Neural cell (in vitro differentiated cells): ENCODE results near the gene SREK1. TPM values are rescaled to one million over a fixed set of nuclear protein-coding genes. Genes with fewer than 3 reads are reported as not detected.

Source experiments
- H2AFZ ChIP-seq: fragments of 200-600, 300-800 bp; sonication (generic), shearing (Covaris generic); 2 replicates; pipeline ENCODE4 v1.6.0; 2014; ENCODE audit warnings: low read depth, mild to moderate bottlenecking, antibody characterized with exemption, low read length, moderate library complexity
- H3F3A ChIP-seq: fragments of 200-600 bp; shearing (Covaris generic); 2 replicates; pipeline ENCODE4 v1.6.1; 2016; ENCODE audit warnings: mild to moderate bottlenecking, moderate library complexity, mixed read lengths, antibody characterized with exemption, low read length; ENCODE audit not compliant: insufficient read depth, poor library complexity, severe bottlenecking
- H3K27ac ChIP-seq: fragments of 200-600, 300-800 bp; sonication (generic), shearing (Covaris generic); 2 replicates; pipeline ENCODE4 v1.5.1; 2014; ENCODE audit warnings: mild to moderate bottlenecking, low read length, moderate library complexity
- H3K27me3 ChIP-seq: fragments of 300-800, 200-600 bp; sonication (generic), shearing (Covaris generic); 2 replicates; pipeline ENCODE4 v1.6.0; 2014; ENCODE audit warnings: mild to moderate bottlenecking, low read depth, low read length, moderate library complexity; ENCODE audit not compliant: insufficient read depth
- H3K36me3 ChIP-seq: fragments of 300-800, 200-600 bp; sonication (generic), shearing (Covaris generic); 2 replicates; pipeline ENCODE4 v1.5.1; 2014; ENCODE audit warnings: mild to moderate bottlenecking, antibody characterized with exemption, low read length, moderate library complexity; ENCODE audit not compliant: insufficient read depth
- H3K4me2 ChIP-seq: fragments of 300-800, 200-600 bp; sonication (generic), shearing (Covaris generic); 2 replicates; pipeline ENCODE4 v1.6.0; 2014; ENCODE audit warnings: mild to moderate bottlenecking, low read length
- H3K4me3 ChIP-seq: fragments of 300-800, 200-600 bp; sonication (generic), shearing (Covaris generic); 2 replicates; pipeline ENCODE4 v1.5.1; 2014; ENCODE audit warnings: mild to moderate bottlenecking, low read length, moderate library complexity
- H3K79me2 ChIP-seq: fragments of 200-600 bp; shearing (Covaris generic); replicated peaks from 2 replicates; pipeline ENCODE4 v1.6.0; 2014; ENCODE audit warnings: mild to moderate bottlenecking, low read length, moderate library complexity; ENCODE audit not compliant: insufficient read depth
- H3K9ac ChIP-seq: fragments of 300-800, 200-600 bp; sonication (generic), shearing (Covaris generic); 2 replicates; pipeline ENCODE4 v1.6.1; 2016; ENCODE audit warnings: mild to moderate bottlenecking, low read length, mixed read lengths
- H3K9me2 ChIP-seq: fragments of 200-600 bp; shearing (Covaris generic); 2 replicates; pipeline ENCODE4 v1.6.1; 2016; ENCODE audit warnings: mild to moderate bottlenecking, low read length, mixed read lengths; ENCODE audit not compliant: insufficient read depth
- H3K9me3 ChIP-seq: fragments of 200-600, 300-800 bp; sonication (generic), shearing (Covaris generic); 2 replicates; pipeline ENCODE4 v1.6.1; 2016; ENCODE audit warnings: mild to moderate bottlenecking, mixed run types, low read length, moderate library complexity, mixed read lengths
- H4K20me1 ChIP-seq: fragments of 200-600 bp; shearing (Covaris generic); 2 replicates; pipeline ENCODE4 v1.6.1; 2016; ENCODE audit warnings: mild to moderate bottlenecking, mixed run types; ENCODE audit not compliant: insufficient read depth
- EP300 ChIP-seq: fragments of 450-650 bp; conservative IDR thresholded peaks from 2 replicates; pipeline ENCODE4 v1.6.1; 2014; ENCODE audit warnings: antibody characterized with exemption, mild to moderate bottlenecking, moderate library complexity; ENCODE audit not compliant: poor library complexity, severe bottlenecking
- EZH2 ChIP-seq: fragments of 200-600, 300-800 bp; shearing (Covaris generic), sonication (generic); IDR thresholded peaks from 2 replicates; pipeline ENCODE4 v1.6.1; 2014; ENCODE audit warnings: antibody characterized with exemption, low read length, borderline replicate concordance, mild to moderate bottlenecking; ENCODE audit not compliant: insufficient read depth, poor library complexity, severe bottlenecking
- POLR2AphosphoS5 ChIP-seq: IDR thresholded peaks from 2 replicates; pipeline ENCODE4 v1.6.1; 2012
- SMC3 ChIP-seq: fragments of 450-650 bp; conservative IDR thresholded peaks from 2 replicates; pipeline ENCODE4 v1.6.1; 2014; ENCODE audit warnings: antibody characterized with exemption, mild to moderate bottlenecking, moderate library complexity; ENCODE audit not compliant: poor library complexity
- TAF1 ChIP-seq: IDR thresholded peaks from 2 replicates; pipeline ENCODE4 v1.6.1; 2012; ENCODE audit warnings: low read depth
- polyA plus RNA-seq: library from polyadenylated mRNA; depleted of rRNA; stranded (reverse); fragments of >200 nt; gene quantifications from 2 replicates; pipeline ENCODE4 v1.2.3, GENCODE V29; 2014
- TF ChIP-seq, protein P1 (sequence below): IDR thresholded peaks from 2 replicates; pipeline ENCODE4 v1.6.1; 2012; ENCODE audit warnings: borderline replicate concordance
- TF ChIP-seq, protein P2 (sequence below): fragments of 450-650 bp; IDR thresholded peaks from 2 replicates; pipeline ENCODE4 v1.5.1; 2014; ENCODE audit warnings: antibody characterized with exemption, mild to moderate bottlenecking, moderate library complexity; ENCODE audit not compliant: poor library complexity, severe bottlenecking

SREK1 gene
- polyA plus RNA-seq, 1 donor from 2014 or later, result 73.6 TPM

DNA sequence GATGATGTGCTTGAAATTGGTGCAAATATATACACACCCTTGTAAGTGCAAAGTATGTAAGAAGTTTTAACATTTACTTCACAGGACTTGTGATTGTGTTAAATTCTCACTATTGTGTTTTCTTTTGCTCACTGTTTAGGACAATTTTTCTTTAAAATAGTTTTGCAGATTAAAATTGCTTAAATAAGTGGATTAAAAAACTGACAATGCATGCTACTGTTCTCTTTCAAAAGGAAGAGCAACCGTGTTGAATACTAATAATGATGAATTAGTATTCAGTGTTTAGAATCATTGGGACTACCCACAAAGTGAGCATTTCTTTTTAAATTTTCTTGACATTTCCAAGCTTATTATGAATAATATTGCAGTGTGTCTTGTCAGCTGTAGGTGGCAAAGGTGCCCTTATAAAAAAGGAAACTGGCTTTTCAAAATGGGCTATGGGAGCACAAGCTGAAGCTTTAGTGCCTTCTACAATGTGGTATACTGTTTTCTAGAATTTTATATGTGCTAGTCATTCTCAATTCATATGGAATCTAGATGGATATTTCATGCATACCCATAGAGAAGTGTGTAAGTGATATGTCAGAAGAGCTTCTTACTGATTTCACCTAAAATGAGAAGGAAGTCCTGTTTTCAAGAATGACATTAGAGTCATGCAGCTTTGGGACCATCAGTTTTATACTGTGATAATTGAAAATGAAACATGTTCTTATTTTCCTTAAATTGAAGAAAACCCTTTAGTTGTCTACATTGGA lies 35.4 kb downstream of the SREK1 start:
- Histone ChIP-seq H3K27me3 (no peaks in the 10 kb centered on the region), H3K36me3 (peaks cover 16% of the 10 kb centered on the region), H3K9me2 (no peaks in the 10 kb centered on the region), H3K4me3 (no peak overlapping the region), H3K27ac (no peak overlapping the region), H3F3A (no peaks in the 10 kb centered on the region), H2AFZ (no peak overlapping the region), H3K9me3 (no peaks in the 10 kb centered on the region), H3K9ac (no peak overlapping the region), H4K20me1 (no peaks in the 10 kb centered on the region), H3K4me2 (no peak overlapping the region), H3K79me2 (peaks cover 11% of the 10 kb centered on the region)
- TF ChIP-seq EZH2, result no peak
- no peak for TF ChIP-seq POLR2AphosphoS5
- no peak for TF ChIP-seq SMC3
- TF ChIP-seq EP300, result no peak

DNA sequence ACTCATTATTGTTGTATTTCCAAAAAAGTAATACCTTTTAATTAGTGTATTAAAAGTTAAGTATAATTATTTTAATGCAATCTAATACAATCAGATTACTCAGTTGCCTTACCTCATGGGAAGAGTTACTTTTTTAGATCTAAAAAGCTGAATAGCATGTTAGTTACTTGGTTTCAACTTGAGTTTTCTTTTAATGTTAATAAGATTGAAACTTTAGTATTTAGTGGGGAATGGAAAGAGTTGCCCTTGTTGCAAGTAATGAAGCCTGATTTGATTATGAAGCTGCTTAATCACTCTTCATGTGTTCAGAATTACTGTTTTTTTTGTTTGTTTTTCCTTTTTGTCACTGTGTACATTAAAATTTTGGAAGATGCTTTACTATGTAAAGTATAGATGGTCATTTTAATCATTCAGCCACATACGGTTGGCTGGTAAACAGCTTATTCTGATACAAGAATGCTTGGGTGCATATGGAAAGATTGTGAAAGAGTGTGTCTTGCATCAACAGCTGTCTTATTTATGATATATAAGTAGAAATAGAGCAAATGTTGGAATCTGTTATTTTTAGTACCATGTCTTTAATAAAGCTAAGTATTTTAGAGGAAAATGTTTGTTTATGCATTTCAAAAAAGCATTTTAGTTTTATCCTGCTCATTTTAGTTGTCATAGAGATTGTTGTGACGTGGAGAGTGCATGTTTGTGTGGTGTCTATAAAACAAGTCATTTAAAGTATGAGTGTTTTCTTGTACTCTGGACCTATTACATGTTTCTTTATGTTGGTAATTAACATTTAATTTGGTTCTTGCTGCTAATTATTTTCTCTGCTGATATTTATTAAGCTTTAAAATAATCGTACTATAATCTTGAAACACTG lies 36.4 kb downstream of the SREK1 start:
- no peak overlapping the region for H3K27ac ChIP-seq
- H3K79me2 ChIP-seq, result peaks cover 11% of the 10 kb centered on the region
- H2AFZ ChIP-seq, result no peak overlapping the region
- no peak overlapping the region for H3K4me3 ChIP-seq
- no peaks in the 10 kb centered on the region for H3K9me3 ChIP-seq
- H3K27me3 ChIP-seq, result no peaks in the 10 kb centered on the region
- H3F3A ChIP-seq, result no peaks in the 10 kb centered on the region
- TF ChIP-seq, protein P1, sequence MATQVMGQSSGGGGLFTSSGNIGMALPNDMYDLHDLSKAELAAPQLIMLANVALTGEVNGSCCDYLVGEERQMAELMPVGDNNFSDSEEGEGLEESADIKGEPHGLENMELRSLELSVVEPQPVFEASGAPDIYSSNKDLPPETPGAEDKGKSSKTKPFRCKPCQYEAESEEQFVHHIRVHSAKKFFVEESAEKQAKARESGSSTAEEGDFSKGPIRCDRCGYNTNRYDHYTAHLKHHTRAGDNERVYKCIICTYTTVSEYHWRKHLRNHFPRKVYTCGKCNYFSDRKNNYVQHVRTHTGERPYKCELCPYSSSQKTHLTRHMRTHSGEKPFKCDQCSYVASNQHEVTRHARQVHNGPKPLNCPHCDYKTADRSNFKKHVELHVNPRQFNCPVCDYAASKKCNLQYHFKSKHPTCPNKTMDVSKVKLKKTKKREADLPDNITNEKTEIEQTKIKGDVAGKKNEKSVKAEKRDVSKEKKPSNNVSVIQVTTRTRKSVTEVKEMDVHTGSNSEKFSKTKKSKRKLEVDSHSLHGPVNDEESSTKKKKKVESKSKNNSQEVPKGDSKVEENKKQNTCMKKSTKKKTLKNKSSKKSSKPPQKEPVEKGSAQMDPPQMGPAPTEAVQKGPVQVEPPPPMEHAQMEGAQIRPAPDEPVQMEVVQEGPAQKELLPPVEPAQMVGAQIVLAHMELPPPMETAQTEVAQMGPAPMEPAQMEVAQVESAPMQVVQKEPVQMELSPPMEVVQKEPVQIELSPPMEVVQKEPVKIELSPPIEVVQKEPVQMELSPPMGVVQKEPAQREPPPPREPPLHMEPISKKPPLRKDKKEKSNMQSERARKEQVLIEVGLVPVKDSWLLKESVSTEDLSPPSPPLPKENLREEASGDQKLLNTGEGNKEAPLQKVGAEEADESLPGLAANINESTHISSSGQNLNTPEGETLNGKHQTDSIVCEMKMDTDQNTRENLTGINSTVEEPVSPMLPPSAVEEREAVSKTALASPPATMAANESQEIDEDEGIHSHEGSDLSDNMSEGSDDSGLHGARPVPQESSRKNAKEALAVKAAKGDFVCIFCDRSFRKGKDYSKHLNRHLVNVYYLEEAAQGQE, result no peak
- TF ChIP-seq TAF1 (no peak), POLR2AphosphoS5 (no peak)
- TF ChIP-seq, protein P2, sequence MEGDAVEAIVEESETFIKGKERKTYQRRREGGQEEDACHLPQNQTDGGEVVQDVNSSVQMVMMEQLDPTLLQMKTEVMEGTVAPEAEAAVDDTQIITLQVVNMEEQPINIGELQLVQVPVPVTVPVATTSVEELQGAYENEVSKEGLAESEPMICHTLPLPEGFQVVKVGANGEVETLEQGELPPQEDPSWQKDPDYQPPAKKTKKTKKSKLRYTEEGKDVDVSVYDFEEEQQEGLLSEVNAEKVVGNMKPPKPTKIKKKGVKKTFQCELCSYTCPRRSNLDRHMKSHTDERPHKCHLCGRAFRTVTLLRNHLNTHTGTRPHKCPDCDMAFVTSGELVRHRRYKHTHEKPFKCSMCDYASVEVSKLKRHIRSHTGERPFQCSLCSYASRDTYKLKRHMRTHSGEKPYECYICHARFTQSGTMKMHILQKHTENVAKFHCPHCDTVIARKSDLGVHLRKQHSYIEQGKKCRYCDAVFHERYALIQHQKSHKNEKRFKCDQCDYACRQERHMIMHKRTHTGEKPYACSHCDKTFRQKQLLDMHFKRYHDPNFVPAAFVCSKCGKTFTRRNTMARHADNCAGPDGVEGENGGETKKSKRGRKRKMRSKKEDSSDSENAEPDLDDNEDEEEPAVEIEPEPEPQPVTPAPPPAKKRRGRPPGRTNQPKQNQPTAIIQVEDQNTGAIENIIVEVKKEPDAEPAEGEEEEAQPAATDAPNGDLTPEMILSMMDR, result no peak
- no peak overlapping the region for H3K4me2 ChIP-seq
- H3K36me3 ChIP-seq, result peaks cover 13% of the 10 kb centered on the region
- H3K9ac ChIP-seq, result no peak overlapping the region
- H4K20me1 ChIP-seq, result no peaks in the 10 kb centered on the region
- no peaks in the 10 kb centered on the region for H3K9me2 ChIP-seq
